Measurements from ENCODE around the gene TBC1D20. TPM values are rescaled to one million over a fixed set of nuclear protein-coding genes. Genes with fewer than 3 reads are reported as not detected.

The TBC1D20 gene
- total RNA-seq, 1 donor, result 64.8 TPM

DNA sequence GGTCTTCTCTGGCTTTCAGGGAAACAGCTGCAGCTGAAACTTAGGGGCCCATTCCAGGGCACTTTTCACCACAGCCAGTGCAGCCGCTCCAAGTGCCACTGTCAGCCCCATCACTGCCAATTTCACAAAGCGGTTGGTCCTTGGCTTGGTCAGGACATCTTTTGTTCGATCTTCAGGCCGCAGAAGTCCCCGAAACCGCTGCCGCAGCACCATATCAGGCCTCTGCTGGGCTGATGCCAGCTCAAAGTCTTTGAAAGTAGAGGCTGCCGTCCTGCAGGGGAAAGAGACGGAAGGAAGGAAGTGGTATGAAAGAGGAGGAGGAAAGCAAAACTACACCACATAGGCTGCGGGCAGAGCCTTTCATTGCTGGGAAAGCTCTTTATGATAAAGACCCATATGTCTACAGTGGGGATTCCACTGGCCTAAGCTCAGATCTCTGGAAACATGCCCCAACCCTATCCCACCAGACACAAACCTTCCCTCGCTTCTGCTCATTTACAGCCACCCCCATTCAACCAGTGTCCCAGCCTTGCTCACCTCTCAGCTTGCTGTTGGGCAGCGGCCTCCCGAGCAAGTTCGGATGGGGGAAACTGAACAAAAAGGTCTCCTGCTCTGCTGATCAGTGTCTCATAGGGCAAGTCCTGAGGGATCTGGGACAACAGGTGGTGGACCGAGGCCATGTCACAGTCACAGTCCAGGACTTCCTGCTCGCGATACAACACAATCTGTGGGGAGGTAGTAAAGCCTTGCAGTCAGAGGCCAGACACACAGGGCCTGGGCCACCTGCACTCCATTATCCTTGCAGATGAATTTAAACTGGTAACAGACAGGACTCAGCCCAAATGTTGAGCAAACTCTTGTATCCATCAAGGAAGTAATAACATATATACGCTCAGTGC is 23.5 kb downstream of the TBC1D20 start:
- Histone ChIP-seq H3K27ac (ENCODE audit: low read depth, low read length) (no peak overlapping the region), H3K27me3 (ENCODE audit: insufficient read depth, low read length) (no peaks in the 10 kb centered on the region)
- no peak for DNase-seq (ENCODE audit: insufficient read length, low spot score, missing footprints)

DNA sequence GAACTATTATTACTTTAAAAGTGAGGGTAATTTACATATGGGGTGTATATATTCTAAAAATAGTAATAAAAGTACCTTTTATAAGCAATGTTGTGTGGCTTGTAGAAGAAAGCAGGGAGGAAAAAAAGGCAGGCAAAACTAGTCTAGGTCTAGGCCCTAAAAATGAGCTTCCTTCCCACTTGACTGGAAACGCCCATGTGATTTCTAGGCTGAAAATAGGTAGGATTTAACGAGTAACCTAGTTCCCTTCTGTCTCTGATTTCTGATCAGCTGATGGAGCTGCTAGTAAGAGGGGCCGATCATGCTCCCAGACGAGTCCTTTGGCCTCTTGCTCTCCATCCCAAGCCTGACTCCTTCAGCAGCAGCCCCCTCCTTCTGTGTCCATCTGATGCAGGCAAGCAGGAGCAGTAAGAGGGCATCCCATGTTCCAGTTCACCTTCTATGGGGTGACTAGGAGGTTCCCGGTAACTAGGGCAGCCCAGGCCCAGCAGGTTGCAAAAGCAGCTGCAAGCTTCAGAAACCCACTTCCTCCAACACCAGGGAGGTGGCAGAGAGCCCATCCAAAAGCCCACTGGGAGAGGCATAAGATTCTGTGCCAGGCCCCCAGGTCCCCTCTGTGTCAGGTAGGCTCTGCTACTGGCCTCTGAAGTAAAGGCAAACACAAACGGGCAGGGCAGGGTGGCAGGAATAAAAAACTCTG is 24.4 kb downstream of the TBC1D20 start:
- Histone ChIP-seq H3K27me3 (ENCODE audit: insufficient read depth, low read length) (no peaks in the 10 kb centered on the region), H3K4me1 (ENCODE audit: insufficient read depth, low read length) (peaks cover 4% of the 10 kb centered on the region), H3K9me3 (ENCODE audit: low read depth, low read length) (no peaks in the 10 kb centered on the region), H3K79me2 (ENCODE audit: insufficient read depth, low read length) (peaks cover 16% of the 10 kb centered on the region), H3K27ac (ENCODE audit: low read depth, low read length) (no peak overlapping the region), H4K20me1 (ENCODE audit: insufficient read depth, low read length) (peaks cover 3% of the 10 kb centered on the region), H3K4me3 (ENCODE audit: insufficient read depth, low read length) (no peak overlapping the region), H2AFZ (ENCODE audit: low read length) (no peak overlapping the region), H3K36me3 (ENCODE audit: insufficient read depth, low read length) (peaks cover 73% of the 10 kb centered on the region), H3K4me2 (ENCODE audit: insufficient read depth, low read length) (no peak overlapping the region)
- DNase-seq (ENCODE audit: insufficient read length, low spot score, missing footprints), result peak; percentile 14
- TF ChIP-seq, protein P1, sequence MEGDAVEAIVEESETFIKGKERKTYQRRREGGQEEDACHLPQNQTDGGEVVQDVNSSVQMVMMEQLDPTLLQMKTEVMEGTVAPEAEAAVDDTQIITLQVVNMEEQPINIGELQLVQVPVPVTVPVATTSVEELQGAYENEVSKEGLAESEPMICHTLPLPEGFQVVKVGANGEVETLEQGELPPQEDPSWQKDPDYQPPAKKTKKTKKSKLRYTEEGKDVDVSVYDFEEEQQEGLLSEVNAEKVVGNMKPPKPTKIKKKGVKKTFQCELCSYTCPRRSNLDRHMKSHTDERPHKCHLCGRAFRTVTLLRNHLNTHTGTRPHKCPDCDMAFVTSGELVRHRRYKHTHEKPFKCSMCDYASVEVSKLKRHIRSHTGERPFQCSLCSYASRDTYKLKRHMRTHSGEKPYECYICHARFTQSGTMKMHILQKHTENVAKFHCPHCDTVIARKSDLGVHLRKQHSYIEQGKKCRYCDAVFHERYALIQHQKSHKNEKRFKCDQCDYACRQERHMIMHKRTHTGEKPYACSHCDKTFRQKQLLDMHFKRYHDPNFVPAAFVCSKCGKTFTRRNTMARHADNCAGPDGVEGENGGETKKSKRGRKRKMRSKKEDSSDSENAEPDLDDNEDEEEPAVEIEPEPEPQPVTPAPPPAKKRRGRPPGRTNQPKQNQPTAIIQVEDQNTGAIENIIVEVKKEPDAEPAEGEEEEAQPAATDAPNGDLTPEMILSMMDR (IDR thresholded peaks at IDR 0.05; ENCODE audit: extremely low read depth, low read depth, low read length), result no peak

More for the DNA sequence above, 23.5 kb downstream of the TBC1D20 start:
- no peak overlapping the region for H3K4me3 ChIP-seq (ENCODE audit: insufficient read depth, low read length)
- H4K20me1 ChIP-seq (ENCODE audit: insufficient read depth, low read length), result peaks cover 10% of the 10 kb centered on the region
- H3K79me2 ChIP-seq (ENCODE audit: insufficient read depth, low read length), result peaks cover 22% of the 10 kb centered on the region
- H3K4me2 ChIP-seq (ENCODE audit: insufficient read depth, low read length), result no peak overlapping the region
- H2AFZ ChIP-seq (ENCODE audit: low read length), result no peak overlapping the region
- H3K36me3 ChIP-seq (ENCODE audit: insufficient read depth, low read length), result peaks cover 80% of the 10 kb centered on the region
- no peaks in the 10 kb centered on the region for H3K9me3 ChIP-seq (ENCODE audit: low read depth, low read length)
- peaks cover under 1% of the 10 kb centered on the region for H3K4me1 ChIP-seq (ENCODE audit: insufficient read depth, low read length)
- TF ChIP-seq, protein P1 (IDR thresholded peaks at IDR 0.05; ENCODE audit: extremely low read depth, low read depth, low read length), result no peak

DNA sequence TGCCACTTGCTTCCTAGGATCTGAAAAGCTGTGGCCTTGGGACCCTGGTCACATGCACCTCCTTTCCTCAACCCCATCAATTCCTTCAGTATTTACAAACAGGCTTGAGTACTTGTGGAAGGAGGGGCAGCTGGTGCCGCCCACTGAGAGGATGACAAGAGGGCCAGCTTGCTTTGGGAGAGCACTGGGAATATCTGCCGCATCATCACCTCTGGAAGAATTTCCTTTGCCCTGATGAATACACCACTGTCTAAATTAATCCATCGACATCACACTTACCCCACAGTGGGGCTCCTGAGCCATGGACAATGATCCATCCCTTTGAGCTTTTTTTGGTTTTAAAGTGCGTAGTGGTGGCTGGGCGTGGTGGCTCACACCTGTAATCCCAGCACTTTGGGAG is 25.9 kb downstream of the TBC1D20 start:
- no peaks in the 10 kb centered on the region for H3K9me3 ChIP-seq (ENCODE audit: low read depth, low read length)
- no peaks in the 10 kb centered on the region for H3K27me3 ChIP-seq (ENCODE audit: insufficient read depth, low read length)
- no peak overlapping the region for H2AFZ ChIP-seq (ENCODE audit: low read length)
- TF ChIP-seq, protein P1 (IDR thresholded peaks at IDR 0.05; ENCODE audit: extremely low read depth, low read depth, low read length), result no peak
- H3K4me3 ChIP-seq (ENCODE audit: insufficient read depth, low read length), result no peak overlapping the region
- peak; percentile 15 for DNase-seq (ENCODE audit: insufficient read length, low spot score, missing footprints)
- no peak overlapping the region for H3K4me2 ChIP-seq (ENCODE audit: insufficient read depth, low read length)
- peaks cover 65% of the 10 kb centered on the region for H3K36me3 ChIP-seq (ENCODE audit: insufficient read depth, low read length)
- peaks cover 4% of the 10 kb centered on the region for H3K4me1 ChIP-seq (ENCODE audit: insufficient read depth, low read length)
- H3K79me2 ChIP-seq (ENCODE audit: insufficient read depth, low read length), result peaks cover 7% of the 10 kb centered on the region
- H3K27ac ChIP-seq (ENCODE audit: low read depth, low read length), result no peak overlapping the region
- peaks cover 3% of the 10 kb centered on the region for H4K20me1 ChIP-seq (ENCODE audit: insufficient read depth, low read length)

DNA sequence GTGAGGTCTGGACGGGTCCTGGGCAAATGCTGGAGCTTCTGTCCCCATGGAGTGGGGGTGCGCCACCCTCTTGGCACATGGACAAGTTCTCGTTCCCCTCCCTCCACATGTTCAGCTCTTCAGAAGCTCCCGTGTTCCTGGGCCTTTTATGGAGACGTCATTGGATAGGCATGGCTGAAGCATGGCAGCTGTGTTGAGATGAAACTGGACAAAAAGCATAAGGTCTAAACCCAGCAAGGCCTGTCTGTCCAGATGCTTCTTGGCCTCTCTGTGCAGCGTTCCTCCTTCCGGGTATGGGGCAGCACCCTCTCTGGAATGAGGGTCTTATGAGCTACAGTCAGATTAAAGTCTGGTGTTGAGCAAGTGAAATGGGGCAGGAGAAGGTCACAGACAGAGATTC is 26.8 kb downstream of the TBC1D20 start:
- H3K4me1 ChIP-seq (ENCODE audit: insufficient read depth, low read length), result peaks cover 4% of the 10 kb centered on the region
- H4K20me1 ChIP-seq (ENCODE audit: insufficient read depth, low read length), result peaks cover 3% of the 10 kb centered on the region
- no peaks in the 10 kb centered on the region for H3K27me3 ChIP-seq (ENCODE audit: insufficient read depth, low read length)
- H3K79me2 ChIP-seq (ENCODE audit: insufficient read depth, low read length), result peaks cover 3% of the 10 kb centered on the region
- no peak overlapping the region for H2AFZ ChIP-seq (ENCODE audit: low read length)
- peaks cover 66% of the 10 kb centered on the region for H3K36me3 ChIP-seq (ENCODE audit: insufficient read depth, low read length)
- no peaks in the 10 kb centered on the region for H3K9me3 ChIP-seq (ENCODE audit: low read depth, low read length)
- H3K27ac ChIP-seq (ENCODE audit: low read depth, low read length), result no peak overlapping the region
- no peak overlapping the region for H3K4me2 ChIP-seq (ENCODE audit: insufficient read depth, low read length)
- H3K4me3 ChIP-seq (ENCODE audit: insufficient read depth, low read length), result no peak overlapping the region
- TF ChIP-seq, protein P1 (IDR thresholded peaks at IDR 0.05; ENCODE audit: extremely low read depth, low read depth, low read length), result no peak
- peak; percentile 23 for DNase-seq (ENCODE audit: insufficient read length, low spot score, missing footprints)
